Measurements from ENCODE around the gene P2RY6. TPM values are rescaled to one million over a fixed set of nuclear protein-coding genes. Genes with fewer than 3 reads are reported as not detected.
A peak's percentile ranks its signal among the peaks of the same experiment; 100 is the strongest.

Gene P2RY6
- total RNA-seq, 2 donors from 2014 or later: 2.0 to 4.4 TPM

DNA sequence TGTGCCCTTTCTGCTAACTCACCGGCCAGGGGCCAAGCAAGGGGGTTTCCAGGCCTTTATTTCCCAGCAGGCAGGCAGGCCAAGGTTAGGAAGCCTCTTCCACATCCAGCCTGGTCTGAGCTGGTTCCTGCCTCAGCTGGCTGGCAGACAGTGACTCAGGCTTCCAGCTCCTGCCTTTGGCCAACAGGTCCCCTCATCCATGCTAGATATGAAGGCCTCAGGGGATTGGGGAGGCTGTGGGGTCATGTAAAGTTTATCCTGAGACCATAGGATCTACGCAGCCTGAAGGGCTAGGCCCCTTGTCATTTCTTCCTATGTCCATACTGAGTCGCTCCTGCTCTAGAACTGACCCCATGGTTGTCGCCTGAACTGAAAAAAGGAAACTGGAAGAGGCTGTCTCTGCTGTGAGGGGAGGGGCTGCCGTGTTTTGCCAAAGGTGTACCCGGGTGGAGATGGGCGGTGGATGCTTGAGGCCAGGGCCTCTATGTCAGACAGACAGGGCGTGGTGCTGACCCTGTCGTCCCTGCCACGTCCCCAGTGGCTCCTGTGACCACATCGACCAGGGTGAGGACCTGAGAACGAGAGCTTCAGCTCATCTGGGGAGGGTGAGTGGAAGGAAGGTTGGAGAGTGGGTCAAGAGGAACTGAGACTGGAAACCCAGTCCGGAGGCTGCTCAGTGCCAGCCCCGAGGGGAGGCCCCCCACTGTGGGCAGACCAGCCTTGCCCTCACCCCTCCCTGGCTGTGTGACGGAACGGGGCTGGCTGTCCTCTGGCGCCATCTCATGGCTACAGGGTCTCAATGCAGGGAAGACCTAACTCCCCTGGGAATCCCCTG, 17.0 kb downstream of the P2RY6 start:
- ATAC-seq (peak; percentile 82 to 86), DNase-seq (peak; percentile 81)
- intact Hi-C loops (cut with DNase I): loop anchor here in 1 of 2 donors (1.0 to 5.0 kb wide), 2 partner anchors 44 to 102 kb away; no protein-coding TSS in a partner anchor

DNA sequence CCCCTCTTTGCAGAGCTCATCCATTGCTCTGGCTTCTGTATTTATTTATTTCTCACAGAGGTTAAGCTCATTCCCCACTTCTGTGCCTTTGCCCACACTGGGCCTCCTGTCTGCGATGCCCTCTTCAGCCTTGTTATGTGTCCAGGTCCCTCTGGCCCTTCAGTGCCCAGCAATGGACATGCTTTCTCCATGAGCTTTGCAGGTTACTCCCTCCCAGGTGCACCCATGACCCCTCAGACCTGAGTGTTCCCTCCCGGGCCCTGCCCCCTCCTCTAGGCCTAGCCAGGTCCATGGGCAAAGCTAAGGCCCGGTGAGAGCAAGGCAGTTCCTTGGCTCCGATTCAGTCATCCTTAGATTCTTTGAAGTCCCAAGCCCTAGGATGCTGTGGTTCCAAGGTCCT, 18.4 kb downstream of the P2RY6 start:
- DNase-seq (no peak), ATAC-seq (no peak)

DNA sequence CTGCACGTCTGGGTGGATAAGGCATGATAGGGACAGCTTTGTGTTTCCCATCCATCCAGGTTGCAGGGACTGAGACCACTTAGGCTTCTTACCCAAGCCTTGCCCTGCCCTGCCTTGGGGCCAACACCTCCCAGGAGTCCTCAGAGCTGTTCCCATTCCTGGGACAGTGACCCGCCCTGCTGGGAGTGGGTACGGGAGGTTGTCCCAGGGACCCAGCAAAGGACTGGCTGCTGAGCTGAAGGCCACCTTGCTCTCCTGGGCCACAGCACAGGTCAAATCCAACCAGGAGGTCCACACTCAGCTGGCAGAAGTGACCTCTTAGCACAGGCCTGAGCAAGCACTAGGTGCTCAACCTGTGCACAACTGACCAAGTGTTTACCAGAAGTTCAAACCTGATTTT, 19.1 kb downstream of the P2RY6 start:
- no peak for DNase-seq
- no peak for ATAC-seq
- intact Hi-C loops (cut with DNase I): loop anchor here in 1 of 2 donors (5.0 kb wide), 1 partner anchor 99 kb away; no protein-coding TSS in a partner anchor

More for the DNA sequence above, 18.4 kb downstream of the P2RY6 start:
- intact Hi-C loops (cut with DNase I): loop anchor here in 1 of 2 donors (5.0 kb wide), 1 partner anchor 98 kb away; no protein-coding TSS in a partner anchor

DNA sequence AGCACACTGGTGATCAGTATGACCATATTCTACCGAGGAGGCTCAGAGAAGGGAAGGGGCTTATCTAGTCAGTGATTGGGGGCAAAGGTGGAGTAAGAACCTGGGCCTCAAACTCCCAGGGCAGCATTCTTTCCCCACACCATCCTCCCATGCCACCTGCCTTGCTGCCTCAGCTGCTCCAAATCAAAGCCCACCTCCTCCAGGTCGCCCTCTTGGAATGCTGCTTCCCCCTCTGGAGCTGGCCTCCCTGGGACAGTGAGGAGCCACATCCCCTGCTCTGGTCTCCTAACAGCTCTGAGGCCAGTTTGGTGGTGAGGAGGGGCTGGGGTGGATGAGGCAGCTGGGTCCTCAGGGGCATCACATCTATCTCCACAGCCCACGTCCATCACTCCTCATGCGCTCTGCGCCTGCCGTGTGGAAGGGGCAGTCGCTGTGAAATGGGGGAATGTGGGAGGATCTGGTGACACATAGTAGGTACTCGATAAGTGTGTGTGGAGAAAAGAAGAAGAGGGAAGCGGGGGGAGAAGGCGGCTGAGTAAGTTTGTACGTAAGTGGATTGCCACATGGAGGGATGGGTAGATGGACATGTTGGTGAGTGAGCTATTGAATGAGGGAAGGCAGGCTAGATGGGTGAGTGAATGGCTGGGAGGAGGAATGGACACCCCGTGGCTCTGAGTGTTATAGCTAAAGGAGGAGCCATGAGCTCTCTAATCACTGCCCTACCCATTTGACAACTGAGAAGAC, 19.8 kb downstream of the P2RY6 start:
- intact Hi-C loops (cut with DNase I): loop anchor here in 1 of 2 donors (5.0 kb wide), 1 partner anchor 100 kb away; no protein-coding TSS in a partner anchor
- ATAC-seq (no peak), DNase-seq (no peak)

DNA sequence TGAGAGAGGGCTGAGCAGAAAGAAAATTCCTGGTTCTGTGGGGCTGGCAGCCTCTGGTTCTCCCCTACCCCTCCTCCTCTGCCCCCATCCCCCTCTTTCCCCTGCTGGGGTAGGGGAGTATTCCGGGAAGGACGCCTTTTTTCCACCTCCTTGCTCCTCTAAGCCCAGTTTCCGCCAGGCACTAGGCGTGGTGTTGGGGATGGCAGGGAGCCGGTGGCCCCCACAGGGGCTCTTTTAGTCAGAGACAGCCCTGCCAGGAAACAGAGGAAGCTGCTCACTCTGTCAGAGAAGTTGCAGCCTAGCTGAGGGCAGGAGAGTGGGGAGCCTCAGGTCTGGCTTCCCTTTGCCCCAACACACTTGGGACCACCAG, 20.4 kb downstream of the P2RY6 start:
- intact Hi-C loops (cut with DNase I): loop anchor here in 1 of 2 donors (5.0 kb wide), 1 partner anchor 100 kb away; no protein-coding TSS in a partner anchor
- peak; percentile 71 for DNase-seq
- no peak for ATAC-seq

DNA sequence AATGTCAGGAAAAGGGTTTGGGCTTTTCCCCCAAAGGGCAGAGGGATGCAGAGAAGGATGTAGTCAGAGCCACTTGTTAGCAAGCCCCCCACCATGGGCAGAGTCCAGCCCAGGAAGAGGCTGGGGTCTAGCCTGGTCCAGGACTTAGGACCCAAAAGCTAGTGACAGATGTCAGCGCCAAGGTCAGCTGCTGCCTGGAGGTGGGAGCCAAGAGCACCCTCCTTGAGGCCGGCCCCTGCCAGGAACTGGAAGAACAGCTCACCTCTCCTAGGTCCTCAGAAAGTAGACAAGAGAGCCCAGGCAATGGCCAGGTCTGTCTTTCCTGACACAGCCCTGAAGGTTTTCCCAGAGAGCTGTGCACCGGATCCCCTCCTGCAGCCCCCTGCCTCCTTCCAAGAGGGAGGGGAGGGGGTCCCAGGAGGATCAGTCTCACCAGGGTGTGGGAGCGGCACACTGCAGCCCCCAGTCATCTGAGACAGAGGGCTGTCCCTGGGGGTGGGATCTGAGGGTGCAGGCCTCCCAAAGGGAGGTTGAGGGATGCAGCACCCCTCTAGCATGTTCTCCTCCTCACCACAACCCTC, 21.3 kb downstream of the P2RY6 start:
- DNase-seq (peak; percentile 19), ATAC-seq (no peak)
- intact Hi-C loops (cut with DNase I): loop anchor here in 1 of 2 donors (5.0 kb wide), 1 partner anchor 101 kb away; no protein-coding TSS in a partner anchor

DNA sequence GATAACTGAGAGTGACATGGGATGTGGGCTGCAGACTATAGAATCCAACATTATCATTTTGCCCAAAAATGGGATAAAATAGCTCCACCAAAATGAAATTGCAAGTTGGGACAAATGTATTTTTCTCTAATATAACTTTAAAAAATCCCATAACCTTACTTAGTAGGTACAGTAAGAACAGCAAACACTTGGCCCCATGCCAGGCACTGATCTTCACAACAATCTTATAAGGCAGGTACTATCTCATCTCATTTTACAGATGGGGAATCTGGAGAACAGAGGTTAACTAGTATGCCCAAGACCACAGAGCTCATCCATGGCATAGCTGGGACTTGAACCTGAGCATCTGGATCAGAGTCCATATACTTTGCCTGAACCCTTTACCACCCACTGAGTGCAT, 22.5 kb downstream of the P2RY6 start:
- ATAC-seq (no peak), DNase-seq (peak; percentile 27)
- intact Hi-C loops (cut with DNase I): loop anchor here (5.0 kb wide), 2 partner anchors 43 to 102 kb away; no protein-coding TSS in a partner anchor

DNA sequence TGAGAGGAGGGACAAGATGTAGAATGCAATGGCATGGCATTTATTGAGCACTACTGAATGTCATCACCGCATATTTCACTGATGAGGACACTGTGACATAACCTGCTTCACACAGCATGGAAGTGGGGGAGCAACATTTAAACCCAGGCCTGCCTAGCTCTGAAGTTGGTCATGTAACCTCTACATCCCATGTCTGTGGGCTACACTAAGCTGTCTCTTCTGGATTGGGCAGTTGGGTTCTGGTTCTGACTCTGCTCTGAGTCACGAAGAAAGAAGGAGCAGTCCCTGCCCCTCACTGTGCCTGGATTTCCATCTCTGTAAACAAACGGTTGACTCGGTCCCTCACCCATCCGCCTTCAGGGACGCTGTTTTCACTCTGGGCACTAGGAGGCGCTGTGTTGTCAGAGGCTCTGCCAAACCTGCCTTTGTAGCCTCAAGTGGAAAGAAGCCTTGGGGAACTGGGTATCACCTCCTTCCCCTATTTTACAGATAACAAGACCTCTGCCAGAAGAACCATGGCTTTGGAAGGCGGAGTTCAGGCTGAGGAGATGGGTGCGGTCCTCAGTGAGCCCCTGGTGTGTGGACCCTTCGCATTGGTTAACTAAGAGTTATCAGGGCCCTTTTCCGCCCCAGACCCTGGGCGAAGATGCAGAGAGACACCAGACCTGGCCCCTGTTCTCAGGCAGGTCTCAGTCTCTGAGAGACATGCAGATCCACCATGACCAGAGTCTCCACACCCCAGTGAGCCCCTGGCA, 23.3 kb downstream of the P2RY6 start:
- intact Hi-C loops (cut with DNase I): loop anchor here in 1 of 2 donors (5.0 kb wide), 1 partner anchor 42 kb away; no protein-coding TSS in a partner anchor
- DNase-seq: peak; percentile 68
- peak in 1 of 2 donors; percentile 31 for ATAC-seq

DNA sequence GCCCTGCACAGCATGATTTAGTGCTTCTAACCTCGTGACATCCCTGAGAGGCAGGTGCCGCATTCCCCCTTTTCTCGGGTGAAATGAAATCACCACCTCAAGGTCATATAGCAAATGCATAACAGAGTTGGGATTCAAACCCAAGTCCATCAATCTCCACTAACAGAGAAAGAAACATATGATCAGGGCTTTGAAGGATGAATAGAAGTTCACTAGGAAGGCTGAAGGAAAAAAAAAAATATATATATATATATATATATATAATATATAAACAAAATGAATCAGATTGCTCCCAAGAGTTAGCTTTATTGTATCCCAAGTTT, 23.8 kb downstream of the P2RY6 start:
- intact Hi-C loops (cut with DNase I): loop anchor here in 1 of 2 donors (5.0 kb wide), 1 partner anchor 41 kb away; no protein-coding TSS in a partner anchor
- no peak for DNase-seq

DNA sequence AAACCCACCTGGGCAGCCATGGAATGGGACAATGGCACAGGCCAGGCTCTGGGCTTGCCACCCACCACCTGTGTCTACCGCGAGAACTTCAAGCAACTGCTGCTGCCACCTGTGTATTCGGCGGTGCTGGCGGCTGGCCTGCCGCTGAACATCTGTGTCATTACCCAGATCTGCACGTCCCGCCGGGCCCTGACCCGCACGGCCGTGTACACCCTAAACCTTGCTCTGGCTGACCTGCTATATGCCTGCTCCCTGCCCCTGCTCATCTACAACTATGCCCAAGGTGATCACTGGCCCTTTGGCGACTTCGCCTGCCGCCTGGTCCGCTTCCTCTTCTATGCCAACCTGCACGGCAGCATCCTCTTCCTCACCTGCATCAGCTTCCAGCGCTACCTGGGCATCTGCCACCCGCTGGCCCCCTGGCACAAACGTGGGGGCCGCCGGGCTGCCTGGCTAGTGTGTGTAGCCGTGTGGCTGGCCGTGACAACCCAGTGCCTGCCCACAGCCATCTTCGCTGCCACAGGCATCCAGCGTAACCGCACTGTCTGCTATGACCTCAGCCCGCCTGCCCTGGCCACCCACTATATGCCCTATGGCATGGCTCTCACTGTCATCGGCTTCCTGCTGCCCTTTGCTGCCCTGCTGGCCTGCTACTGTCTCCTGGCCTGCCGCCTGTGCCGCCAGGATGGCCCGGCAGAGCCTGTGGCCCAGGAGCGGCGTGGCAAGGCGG, 24.5 kb downstream of the P2RY6 start:
- DNase-seq (peak; percentile 18), ATAC-seq (no peak)
- intact Hi-C loops (cut with DNase I): loop anchor here in 1 of 2 donors (5.0 kb wide), 1 partner anchor 41 kb away; no protein-coding TSS in a partner anchor

More for the DNA sequence above, 23.8 kb downstream of the P2RY6 start:
- no peak for ATAC-seq

DNA sequence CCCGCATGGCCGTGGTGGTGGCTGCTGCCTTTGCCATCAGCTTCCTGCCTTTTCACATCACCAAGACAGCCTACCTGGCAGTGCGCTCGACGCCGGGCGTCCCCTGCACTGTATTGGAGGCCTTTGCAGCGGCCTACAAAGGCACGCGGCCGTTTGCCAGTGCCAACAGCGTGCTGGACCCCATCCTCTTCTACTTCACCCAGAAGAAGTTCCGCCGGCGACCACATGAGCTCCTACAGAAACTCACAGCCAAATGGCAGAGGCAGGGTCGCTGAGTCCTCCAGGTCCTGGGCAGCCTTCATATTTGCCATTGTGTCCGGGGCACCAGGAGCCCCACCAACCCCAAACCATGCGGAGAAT, 25.1 kb downstream of the P2RY6 start:
- DNase-seq: peak; percentile 18
- ATAC-seq: no peak
- intact Hi-C loops (cut with DNase I): loop anchor here in 1 of 2 donors (5.0 kb wide), 1 partner anchor 40 kb away; no protein-coding TSS in a partner anchor

DNA sequence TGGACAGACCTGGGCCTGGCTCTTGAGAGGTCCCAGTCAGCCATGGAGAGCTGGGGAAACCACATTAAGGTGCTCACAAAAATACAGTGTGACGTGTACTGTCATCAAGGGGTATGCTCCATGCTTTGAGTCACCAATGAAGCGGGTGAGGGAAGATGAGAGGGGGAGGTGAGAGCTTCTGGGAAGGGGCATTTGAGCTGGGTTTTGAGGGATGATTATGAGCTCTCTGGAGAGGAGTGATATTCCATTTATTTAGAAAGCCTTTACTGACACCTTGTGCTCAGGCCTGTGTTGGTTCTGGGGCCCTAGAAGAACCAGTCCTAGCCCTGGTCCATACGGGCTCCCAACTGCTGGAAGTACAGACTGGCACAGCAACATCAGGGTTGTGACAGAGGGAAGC, 25.6 kb downstream of the P2RY6 start:
- ATAC-seq (no peak), DNase-seq (peak; percentile 2)
- intact Hi-C loops (cut with DNase I): loop anchor here in 1 of 2 donors (5.0 kb wide), 1 partner anchor 40 kb away; no protein-coding TSS in a partner anchor

DNA sequence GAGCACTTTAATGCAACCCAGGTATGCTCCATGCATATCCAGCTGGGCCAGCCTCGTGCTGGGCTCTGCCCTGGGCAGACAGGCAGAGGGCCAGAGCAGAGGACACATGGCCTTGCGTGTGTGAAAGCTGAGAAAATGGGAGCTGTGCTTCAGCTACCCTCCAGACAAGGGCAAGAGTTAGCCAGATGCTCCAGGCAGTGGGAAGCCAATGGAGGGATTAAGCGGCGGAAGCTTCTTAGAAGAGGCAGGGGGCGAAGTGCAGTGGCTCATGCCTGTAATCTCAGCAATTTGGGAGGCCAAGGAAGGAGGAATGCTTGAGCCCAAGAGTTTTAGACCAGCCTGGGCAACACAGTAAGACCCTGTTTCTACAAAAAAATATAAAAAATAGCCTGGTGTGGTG, 26.1 kb downstream of the P2RY6 start:
- ATAC-seq: no peak
- intact Hi-C loops (cut with DNase I): loop anchor here in 1 of 2 donors (5.0 kb wide), 1 partner anchor 39 kb away; no protein-coding TSS in a partner anchor
- DNase-seq: peak; percentile 12

DNA sequence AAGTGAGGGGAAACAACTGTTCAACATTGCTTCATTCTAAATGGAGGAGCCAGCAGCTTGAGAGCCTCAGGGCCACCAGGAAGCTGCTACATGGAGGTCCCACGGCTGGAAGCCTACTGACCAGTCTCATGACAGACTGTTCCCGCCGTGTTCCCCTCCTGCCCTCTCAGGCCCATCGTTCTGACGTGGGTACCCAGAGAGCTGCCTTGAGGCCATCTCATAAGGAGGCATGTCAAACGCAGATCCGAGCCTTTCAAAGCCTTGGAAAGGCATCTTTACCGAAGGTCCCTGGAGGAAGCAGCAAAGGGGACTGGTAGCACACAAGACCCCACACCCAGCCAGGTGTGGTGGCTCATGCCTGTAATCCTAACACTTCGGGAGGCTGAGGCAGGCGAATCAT, 27.6 kb downstream of the P2RY6 start:
- ATAC-seq (no peak), DNase-seq (peak; percentile 6)
- intact Hi-C loops (cut with DNase I): loop anchor here (5.0 kb wide), 1 partner anchor 38 kb away; no protein-coding TSS in a partner anchor

DNA sequence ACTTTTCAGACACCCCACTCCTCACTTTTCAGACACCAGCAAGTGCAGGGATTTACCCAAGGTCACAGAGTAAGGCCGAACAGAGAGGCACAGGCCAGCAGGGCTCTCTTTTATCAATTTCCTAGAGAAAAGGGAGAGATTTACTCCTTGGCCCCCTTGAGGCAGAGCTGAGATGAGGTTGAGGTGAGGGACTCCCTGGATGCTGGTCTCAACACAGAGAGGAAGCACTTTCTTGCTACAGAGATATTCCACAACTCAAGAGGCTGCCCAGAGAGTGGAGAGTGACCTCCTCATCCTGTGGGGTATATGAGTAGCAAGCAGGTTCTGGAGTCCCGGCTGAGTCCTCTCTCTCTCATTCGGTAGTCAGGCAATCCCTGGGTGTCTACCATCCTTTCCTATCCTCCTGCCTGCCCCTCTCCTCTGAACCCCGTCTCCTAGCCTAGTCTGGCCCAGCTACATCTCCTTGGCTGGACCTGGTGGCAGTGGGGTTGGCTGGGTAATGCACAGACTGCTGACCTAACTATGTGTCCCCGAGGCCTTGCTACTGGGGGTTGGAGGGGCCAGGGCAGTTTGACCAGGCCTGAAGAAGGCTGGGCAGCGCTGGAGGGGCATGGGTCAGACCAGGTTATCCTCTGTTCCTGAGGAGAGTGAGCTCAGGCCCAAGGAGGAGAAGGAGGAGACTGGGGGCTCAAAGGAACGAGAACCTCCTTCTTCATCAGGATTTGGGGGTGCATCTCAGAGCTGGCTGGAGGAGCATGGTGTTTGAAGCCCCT, 34.1 kb downstream of the P2RY6 start:
- no peak for ATAC-seq
- intact Hi-C loops (cut with DNase I): loop anchor here in 1 of 2 donors (5.0 kb wide), 1 partner anchor 86 kb away; no protein-coding TSS in a partner anchor
- DNase-seq: no peak

DNA sequence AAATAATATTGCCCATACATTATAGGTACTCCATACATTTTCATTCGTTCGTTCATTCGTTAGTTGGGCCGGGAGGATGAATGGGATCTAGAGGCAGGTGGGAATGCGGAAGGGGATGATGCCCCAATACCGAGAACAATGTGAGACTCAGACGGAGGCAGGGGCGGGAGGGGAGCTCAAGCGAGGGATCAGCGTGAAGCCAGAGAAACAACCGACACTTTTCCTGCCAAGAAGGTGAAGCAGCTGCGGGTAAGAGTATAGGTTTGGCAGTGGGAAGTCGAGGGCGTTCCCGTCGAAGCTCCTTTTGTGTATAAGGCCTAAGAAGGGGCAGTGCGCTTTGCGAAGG, 34.8 kb downstream of the P2RY6 start:
- ATAC-seq (no peak), DNase-seq (no peak)
- intact Hi-C loops (cut with DNase I): loop anchor here in 1 of 2 donors (1.0 to 5.0 kb wide), 2 partner anchors 28 to 85 kb away; no protein-coding TSS in a partner anchor

Data from left cardiac atrium (tissue), 4 donors.